HEK293 (cell line): ENCODE data around the gene CHSY1.

ENCODE experiments used
- ZNF138 ChIP-seq: fragments of 450-650 bp; formaldehyde crosslinking; IDR thresholded peaks from 2 replicates; pipeline ENCODE4 v1.5.1; 2016; ENCODE audit warnings: missing biosample characterization, missing genetic modification characterization, borderline replicate concordance
- ZNF223 ChIP-seq: fragments of 450-650 bp; formaldehyde crosslinking; IDR thresholded peaks from 2 replicates; pipeline ENCODE4 v1.5.1; 2016; ENCODE audit warnings: missing biosample characterization, missing genetic modification characterization
- TF ChIP-seq, protein P1 (sequence below): fragments of 450-650 bp; formaldehyde crosslinking; IDR thresholded peaks from 2 replicates; pipeline ENCODE4 v1.5.1; 2016; ENCODE audit warnings: missing biosample characterization, missing genetic modification characterization
- TF ChIP-seq, protein P2 (sequence below): fragments of 450-650 bp; formaldehyde crosslinking; IDR thresholded peaks from 2 replicates; pipeline ENCODE4 v1.5.1; 2017; ENCODE audit warnings: missing biosample characterization, missing genetic modification characterization
- TF ChIP-seq, protein P3 (sequence below): fragments of 450-650 bp; formaldehyde crosslinking; IDR thresholded peaks from 2 replicates; pipeline ENCODE4 v1.5.1; 2016; ENCODE audit warnings: missing biosample characterization, missing genetic modification characterization
- TF ChIP-seq, protein P4 (sequence below): fragments of 450-650 bp; formaldehyde crosslinking; IDR thresholded peaks from 2 replicates; pipeline ENCODE4 v1.5.1; 2016; ENCODE audit warnings: missing biosample characterization, missing genetic modification characterization

DNA sequence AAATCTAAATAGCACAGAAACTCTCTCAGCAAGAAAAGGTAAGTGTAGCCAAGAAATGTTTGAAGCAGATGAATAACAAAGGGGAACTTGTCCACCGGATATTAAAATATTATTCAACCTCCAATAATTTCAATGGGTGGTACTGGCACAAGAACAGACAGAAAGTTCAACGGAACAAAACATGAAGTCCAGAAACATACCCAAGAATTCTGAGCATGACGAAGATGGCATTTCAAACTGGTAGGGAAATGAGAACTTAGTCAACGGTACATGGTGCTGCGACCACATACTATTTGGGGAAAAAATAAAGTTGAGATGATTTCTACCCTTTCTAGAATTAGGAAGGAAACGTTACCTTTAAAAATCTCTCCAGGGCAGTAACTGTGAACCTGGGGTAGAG, 5.5 kb downstream of the CHSY1 start:
- no peak for TF ChIP-seq ZNF223 (tag by site-specific recombination)
- TF ChIP-seq, protein P1, sequence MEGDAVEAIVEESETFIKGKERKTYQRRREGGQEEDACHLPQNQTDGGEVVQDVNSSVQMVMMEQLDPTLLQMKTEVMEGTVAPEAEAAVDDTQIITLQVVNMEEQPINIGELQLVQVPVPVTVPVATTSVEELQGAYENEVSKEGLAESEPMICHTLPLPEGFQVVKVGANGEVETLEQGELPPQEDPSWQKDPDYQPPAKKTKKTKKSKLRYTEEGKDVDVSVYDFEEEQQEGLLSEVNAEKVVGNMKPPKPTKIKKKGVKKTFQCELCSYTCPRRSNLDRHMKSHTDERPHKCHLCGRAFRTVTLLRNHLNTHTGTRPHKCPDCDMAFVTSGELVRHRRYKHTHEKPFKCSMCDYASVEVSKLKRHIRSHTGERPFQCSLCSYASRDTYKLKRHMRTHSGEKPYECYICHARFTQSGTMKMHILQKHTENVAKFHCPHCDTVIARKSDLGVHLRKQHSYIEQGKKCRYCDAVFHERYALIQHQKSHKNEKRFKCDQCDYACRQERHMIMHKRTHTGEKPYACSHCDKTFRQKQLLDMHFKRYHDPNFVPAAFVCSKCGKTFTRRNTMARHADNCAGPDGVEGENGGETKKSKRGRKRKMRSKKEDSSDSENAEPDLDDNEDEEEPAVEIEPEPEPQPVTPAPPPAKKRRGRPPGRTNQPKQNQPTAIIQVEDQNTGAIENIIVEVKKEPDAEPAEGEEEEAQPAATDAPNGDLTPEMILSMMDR (tag by site-specific recombination) = no peak
- no peak for TF ChIP-seq ZNF138 (tag by site-specific recombination)
- TF ChIP-seq, protein P2, sequence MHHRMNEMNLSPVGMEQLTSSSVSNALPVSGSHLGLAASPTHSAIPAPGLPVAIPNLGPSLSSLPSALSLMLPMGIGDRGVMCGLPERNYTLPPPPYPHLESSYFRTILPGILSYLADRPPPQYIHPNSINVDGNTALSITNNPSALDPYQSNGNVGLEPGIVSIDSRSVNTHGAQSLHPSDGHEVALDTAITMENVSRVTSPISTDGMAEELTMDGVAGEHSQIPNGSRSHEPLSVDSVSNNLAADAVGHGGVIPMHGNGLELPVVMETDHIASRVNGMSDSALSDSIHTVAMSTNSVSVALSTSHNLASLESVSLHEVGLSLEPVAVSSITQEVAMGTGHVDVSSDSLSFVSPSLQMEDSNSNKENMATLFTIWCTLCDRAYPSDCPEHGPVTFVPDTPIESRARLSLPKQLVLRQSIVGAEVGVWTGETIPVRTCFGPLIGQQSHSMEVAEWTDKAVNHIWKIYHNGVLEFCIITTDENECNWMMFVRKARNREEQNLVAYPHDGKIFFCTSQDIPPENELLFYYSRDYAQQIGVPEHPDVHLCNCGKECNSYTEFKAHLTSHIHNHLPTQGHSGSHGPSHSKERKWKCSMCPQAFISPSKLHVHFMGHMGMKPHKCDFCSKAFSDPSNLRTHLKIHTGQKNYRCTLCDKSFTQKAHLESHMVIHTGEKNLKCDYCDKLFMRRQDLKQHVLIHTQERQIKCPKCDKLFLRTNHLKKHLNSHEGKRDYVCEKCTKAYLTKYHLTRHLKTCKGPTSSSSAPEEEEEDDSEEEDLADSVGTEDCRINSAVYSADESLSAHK (tag by site-specific recombination) = no peak
- TF ChIP-seq, protein P3, sequence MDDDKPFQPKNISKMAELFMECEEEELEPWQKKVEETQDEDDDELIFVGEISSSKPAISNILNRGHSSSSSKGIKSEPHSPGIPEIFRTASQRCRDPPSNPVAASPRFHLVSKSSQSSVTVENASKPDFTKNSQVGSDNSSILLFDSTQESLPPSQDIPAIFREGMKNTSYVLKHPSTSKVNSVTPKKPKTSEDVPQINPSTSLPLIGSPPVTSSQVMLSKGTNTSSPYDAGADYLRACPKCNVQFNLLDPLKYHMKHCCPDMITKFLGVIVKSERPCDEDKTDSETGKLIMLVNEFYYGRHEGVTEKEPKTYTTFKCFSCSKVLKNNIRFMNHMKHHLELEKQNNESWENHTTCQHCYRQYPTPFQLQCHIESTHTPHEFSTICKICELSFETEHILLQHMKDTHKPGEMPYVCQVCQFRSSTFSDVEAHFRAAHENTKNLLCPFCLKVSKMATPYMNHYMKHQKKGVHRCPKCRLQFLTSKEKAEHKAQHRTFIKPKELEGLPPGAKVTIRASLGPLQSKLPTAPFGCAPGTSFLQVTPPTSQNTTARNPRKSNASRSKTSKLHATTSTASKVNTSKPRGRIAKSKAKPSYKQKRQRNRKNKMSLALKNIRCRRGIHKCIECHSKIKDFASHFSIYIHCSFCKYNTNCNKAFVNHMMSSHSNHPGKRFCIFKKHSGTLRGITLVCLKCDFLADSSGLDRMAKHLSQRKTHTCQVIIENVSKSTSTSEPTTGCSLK (tag by site-specific recombination) = no peak
- TF ChIP-seq, protein P4, sequence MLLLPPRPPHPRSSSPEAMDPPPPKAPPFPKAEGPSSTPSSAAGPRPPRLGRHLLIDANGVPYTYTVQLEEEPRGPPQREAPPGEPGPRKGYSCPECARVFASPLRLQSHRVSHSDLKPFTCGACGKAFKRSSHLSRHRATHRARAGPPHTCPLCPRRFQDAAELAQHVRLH (tag by site-specific recombination) = no peak
